Transverse colon (tissue), 4 donors: ENCODE data around the gene FAM20A.

ENCODE experiments used
- POLR2A ChIP-seq: fragments of 450-650 bp; IDR thresholded peaks from one replicate; pipeline ENCODE4 v1.6.1; 2016; ENCODE audit warnings: antibody characterized with exemption, mild to moderate bottlenecking, moderate library complexity
- POLR2AphosphoS5 ChIP-seq, 3 donors: sonication (generic); formaldehyde crosslinking; IDR thresholded peaks; one replicate each; pipeline ENCODE4 v1.6.1; 2016; ENCODE audit warnings: antibody characterized with exemption in 3 of 3
- TF ChIP-seq, protein P1 (sequence below), 5 experiments: fragments of 200-600 bp in 3 of 5; fragments of 450-650 bp in 2 of 5; sonication (generic) in 3 of 5; IDR thresholded peaks; 1 replicate in 2 of 5; 2 replicates in 3 of 5; pipeline ENCODE4 v1.5.1; 2016 to 2017; ENCODE audit warnings: antibody characterized with exemption in 5 of 5, inconsistent platforms in 3 of 5, mild to moderate bottlenecking in 2 of 5, moderate library complexity in 1 of 5

DNA sequence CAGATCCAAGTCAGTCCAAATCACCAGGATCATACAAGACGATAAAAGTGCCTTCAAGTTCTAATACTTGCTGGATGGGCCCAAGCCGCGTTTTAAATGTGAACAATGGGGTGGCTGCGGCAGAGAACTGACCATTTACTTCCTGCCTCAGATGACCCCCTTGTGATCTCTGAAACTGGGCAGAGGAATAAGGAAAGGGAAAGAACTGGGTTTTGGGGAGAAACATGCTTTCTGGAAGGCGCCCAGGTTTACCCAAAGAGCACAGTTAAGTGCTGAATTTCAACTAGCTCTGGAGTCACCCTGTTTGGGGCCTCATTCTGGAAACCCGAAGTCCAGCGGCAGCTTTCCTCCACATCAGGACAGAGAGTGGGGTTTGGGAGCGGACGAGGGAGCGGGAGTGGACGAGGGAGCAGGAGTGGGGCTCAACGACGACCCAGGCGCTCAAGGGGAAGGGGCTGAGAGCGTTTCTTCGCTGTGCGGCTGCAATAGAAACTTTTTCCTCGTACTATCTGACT lies 1.6 kb downstream of the FAM20A start:
- TF ChIP-seq POLR2AphosphoS5 (IDR thresholded peaks at IDR 0.05) (no peak), POLR2A (no peak)
- TF ChIP-seq, protein P1, sequence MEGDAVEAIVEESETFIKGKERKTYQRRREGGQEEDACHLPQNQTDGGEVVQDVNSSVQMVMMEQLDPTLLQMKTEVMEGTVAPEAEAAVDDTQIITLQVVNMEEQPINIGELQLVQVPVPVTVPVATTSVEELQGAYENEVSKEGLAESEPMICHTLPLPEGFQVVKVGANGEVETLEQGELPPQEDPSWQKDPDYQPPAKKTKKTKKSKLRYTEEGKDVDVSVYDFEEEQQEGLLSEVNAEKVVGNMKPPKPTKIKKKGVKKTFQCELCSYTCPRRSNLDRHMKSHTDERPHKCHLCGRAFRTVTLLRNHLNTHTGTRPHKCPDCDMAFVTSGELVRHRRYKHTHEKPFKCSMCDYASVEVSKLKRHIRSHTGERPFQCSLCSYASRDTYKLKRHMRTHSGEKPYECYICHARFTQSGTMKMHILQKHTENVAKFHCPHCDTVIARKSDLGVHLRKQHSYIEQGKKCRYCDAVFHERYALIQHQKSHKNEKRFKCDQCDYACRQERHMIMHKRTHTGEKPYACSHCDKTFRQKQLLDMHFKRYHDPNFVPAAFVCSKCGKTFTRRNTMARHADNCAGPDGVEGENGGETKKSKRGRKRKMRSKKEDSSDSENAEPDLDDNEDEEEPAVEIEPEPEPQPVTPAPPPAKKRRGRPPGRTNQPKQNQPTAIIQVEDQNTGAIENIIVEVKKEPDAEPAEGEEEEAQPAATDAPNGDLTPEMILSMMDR (IDR thresholded peaks at IDR 0.05) = no peak
